Activated CD4-positive, CD25-positive, alpha-beta regulatory T cell treated with anti-CD3 and anti-CD28 coated beads, Interleukin-2, amount 50 U/mL, for 72 hours (primary cell): ENCODE results near the gene NALCN.

Experiments used
- DNase-seq: peaks from one replicate; pipeline ENCODE4 v3.0.0; 2021

Gene NALCN

DNA sequence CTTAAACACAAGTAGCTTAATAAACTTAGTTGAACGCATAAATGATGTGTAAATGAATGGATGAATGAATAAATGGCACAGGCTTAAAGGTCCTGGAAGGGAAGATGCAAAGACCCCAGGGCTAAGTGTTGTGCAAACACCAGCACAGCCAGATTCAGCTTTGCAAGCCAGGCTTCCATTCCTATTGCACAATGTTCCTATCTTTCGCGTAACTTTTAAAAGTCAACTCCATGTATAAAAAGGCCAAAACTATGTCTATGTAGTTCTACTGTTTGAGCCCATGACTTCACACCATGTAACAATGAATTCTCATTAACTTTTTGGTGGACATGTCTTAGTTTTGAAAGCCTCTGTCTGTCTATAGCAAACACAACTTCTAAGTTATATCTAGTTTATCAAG is 226.0 kb downstream of the NALCN start:
- DNase-seq = no peak

DNA sequence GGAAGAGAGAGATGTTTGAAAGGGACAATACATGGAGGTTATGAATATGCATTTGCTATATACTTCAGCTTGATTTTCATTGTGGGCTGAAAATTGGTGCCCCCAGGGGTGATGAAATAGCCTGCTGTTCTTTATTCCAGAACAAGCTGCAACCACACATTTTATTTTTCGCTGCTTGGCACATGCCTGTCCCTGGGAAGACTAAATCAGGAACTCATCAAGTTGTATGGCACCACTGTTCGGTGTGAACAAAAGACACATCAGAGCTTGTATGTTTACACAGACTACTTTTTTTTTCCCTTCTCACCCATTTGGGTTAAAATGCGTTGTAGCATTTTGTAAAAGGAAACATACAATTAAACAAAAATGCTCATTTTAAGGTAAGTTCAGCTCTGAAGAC is 230.7 kb downstream of the NALCN start:
- DNase-seq = no peak

DNA sequence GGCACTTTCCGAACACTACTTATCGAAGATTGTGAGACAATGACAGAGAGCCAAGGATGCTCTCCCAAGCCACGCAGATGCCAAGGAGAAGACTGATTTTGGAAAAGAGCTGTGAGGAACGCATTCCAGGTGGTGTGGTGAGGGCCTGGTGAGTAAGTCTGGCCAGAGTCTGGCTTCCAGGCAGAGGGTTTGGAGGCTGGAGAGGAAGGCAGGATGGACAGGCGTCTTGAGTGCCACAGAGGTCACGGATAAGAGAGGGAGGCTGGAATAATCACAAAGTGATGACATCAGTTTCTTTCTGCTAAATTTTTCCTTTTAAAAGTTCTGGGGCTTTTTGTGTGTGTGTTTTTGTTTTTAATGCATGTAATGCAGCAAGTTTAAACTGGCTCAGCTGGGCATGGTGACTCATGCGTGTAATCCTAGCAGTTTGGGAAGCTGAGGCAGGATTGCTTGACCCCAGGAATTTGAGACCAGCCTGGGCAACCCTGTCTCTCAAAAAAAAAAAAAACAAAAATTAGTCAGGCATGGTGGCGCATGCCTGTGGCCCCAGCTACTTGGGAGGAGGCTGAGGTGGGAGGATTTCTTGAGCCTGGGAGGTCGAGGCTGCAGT is 235.1 kb downstream of the NALCN start:
- DNase-seq = no peak

DNA sequence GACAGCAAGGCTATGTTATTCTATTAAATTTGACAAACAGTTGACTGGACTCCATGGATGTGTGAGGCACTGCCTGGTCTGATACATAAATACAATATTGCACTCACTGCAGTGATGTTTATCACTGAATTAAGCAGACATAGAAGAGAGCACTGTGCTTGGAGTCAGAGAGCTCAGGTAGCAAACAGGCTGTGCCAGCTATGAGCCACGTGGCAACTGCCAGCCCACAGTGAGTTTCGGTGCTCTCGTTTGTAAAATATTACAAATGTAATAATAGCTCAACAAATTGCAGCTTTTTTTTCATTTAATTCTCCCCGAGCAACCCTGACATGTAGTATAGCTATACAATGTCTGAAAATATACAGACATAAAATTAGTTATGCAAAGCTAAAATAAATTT is 237.3 kb downstream of the NALCN start:
- no peak for DNase-seq

DNA sequence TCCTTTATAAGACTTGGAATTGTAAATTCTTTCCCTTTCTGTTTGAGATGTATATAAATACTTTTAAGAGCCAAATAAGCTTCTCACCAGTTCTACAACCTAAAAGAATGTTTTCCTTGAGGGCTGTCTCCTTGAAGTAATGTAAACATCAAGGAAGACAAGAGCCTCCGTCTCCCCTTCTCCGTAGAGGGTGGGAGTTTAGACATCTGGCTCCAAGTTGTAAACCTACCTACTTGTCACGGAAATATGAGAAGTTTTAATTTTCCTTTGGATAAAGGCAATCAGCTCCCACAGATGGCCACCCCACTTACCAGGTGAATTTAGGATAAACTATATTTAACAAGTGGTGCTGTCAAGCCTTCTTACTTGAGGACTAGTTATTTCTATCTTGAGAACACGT is 237.9 kb downstream of the NALCN start:
- DNase-seq = no peak

DNA sequence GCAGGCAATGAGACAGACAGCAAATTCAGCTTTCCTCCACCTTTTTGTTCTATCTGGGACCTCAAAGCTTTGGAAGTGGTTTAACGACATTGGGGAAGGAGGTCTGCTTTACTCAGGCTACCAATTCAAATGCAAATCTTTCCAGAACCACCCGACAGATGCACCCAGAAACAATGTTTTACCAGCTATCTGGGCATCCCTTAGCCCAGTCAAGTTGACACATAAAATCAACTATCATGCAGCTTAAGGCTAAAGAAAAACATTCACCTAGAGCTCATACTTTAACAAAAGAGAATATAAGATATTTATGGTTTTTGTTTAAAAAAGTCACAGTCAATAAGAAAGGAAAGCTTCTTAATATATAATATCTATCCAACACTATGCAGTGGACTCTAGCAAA is 246.0 kb downstream of the NALCN start:
- no peak for DNase-seq

DNA sequence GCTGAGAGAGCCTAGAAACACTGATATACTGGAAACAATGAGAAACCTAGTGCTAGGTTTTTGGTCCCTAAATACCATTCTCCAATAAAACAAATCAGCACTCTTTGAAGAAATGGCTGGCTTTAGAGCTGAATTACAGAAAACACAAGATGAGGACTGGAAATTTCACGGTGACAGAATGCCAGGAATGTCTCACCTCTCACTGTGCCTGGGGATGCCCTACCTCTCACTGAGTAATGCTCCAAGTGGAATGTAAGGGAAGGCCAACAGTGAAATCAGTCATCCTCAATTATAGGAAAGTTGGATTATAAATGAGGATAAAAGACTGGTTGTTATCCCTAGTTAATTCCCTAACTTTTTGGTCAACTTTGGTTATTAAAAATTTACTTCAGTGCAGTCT is 259.0 kb downstream of the NALCN start:
- no peak for DNase-seq

DNA sequence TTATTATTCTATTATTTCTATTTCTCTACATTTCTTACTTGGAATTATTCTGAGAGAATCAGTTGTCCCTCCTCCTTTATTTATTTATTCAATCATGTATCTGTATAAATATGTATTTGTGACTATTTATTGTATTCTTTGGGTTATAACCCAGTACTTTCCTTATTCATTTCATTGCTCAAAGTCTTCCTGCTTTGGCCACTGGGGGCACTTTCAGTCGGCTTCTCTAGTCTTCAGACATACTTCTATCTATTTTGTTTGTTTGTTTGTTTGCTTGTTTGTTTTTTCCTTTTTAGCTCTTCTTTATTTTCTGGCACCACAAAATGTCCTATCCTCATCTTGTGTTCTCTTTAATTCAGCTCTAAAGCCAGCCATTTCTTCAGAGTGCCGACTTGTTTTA is 260.4 kb downstream of the NALCN start:
- DNase-seq = no peak

DNA sequence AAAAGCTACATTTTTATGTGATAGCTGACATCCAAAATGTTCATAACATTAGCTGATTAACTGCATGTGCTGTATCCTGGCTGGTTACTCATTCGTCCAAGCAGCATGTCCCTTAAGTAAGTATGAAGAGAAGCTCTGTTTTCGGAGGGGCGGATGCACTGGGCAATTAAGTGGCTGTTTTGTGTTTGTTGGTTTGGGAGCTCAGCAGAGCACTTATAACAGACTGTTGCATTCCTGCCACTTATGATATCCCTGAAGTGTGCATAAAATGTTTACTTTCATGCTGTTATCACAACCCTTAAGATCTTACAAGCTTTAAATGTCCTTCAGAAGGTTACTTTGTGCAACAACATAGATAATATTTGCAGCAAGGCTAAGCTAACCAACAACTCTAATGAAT is 264.1 kb downstream of the NALCN start:
- no peak for DNase-seq

DNA sequence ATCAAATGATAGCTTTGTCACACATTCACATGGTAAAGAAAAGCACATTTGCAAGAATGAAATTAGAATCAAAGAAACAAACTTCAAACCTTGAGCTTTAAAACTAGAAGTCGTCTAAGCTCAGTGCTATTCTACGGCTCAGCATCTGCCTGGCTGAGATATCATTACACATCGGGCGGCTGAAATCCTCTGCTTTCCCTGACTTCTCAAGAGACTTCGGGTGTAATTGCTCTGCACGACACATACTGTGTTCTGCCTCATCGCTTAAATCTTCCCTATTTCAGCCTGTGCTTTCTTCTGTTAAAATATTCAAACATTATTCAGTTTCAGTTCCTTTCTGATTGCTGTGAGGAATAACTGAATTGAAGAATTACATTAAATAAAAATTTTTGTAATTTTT is 265.3 kb downstream of the NALCN start:
- no peak for DNase-seq

DNA sequence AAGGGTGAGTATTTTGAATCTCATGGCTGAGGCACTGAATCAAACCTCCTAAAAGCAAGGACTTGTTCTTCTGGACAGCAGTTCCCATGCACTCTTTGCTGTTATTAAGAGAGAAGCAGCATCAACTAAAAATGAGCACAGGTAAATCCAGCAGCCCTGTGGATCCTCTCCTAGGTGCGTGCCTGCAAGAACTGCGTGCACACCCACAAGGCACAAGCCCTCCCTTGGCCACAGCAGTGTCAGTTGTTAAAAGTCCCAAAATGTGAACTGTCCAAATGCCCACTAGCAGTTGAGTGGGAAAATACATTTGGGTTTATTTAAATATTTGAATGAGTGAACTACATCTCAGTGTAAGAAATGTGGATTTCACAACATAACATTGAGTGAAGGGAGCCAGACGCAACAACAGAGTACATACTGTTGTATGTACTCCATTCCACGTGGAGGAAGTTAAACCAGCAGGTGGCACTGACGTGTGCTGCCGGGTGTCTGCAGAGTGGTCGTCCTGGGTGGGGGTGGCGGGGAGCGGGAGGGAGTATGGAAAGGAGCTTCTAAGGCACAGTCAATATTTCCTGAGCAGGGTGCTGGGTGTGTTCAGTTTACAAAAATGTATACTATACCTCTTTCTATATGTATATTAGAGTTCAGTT is 266.4 kb downstream of the NALCN start:
- no peak for DNase-seq

DNA sequence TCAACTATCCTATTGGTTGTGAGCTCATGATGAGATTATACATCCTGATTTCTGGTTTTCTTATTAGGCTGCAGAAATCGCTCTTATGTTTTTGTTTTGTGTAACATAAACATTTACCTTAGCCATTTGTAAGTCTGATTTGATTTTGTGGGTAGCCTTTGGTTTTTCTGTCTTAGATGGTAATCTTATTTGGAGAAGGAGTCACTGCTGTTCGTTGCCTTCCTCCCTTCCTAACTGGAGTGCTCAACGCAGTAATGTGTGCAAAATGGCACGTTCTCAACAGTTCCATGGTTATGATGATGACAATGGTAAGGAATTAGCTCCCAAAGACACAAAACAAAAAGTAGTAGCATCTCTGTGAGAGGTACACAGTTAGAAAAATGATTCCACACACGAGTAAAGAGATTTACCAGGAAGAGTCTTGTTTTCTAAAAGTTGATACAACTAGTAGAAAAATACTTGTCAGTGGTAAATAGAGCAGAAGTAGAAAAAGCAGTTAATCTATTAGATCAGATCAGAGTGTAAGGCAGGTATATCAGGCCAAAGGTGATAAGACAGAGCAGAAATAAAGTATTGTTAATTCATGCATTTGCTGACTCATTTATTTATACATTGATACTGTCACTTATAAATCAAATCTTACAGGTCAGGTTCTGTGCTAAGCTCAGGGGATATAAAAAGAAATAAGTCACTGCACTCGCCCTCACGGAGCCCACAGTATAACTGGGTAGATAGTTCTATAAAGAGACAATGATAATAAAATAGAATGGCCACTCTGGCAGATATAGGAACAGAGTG is 270.0 kb downstream of the NALCN start:
- DNase-seq = no peak

DNA sequence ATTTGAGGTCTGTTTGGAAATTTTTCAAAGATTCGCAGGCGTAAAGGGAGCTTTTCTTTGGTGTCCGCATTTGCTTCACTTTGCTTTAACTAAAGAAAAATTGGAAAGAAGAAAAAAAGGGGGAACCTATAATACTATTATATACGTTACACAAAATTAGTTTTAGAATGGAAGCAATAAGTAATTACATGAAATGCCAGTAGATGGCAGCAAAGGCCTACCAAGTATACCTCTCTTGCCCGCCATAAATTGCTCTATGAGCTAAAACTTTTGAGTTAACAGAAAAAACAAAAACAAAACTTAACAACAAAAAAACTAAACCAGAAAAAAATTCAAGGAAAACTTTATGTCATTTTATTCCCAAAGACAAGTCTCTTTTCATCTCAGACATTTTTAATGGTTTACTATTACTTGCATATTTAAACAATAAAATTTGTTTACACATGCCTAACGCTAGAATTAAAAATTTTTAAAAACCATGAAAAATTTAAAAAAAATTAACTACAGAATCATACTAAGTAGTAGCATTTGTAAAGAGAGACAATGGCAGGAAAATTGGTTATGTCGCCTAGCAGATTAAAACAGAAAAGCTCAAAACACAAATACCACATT is 271.4 kb downstream of the NALCN start:
- no peak for DNase-seq

DNA sequence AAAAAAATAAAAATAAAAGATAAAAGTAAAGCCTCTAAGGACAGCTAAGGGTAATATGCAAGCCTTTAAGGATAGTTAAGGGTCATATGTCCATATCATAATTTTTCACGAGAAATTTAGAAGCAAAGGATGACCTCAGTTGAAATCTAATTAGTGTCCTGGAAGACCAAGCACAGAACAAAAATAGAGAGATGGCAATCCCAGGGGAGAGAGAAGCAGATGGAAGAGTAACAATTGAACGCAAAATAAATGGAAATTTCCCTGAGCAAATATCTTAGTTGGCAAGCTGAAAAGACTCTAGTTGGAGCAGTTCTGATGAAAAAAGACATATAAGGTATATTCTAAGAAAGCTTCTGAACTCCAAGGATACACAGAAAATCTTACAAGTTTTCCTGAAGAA is 275.4 kb downstream of the NALCN start:
- DNase-seq = no peak

DNA sequence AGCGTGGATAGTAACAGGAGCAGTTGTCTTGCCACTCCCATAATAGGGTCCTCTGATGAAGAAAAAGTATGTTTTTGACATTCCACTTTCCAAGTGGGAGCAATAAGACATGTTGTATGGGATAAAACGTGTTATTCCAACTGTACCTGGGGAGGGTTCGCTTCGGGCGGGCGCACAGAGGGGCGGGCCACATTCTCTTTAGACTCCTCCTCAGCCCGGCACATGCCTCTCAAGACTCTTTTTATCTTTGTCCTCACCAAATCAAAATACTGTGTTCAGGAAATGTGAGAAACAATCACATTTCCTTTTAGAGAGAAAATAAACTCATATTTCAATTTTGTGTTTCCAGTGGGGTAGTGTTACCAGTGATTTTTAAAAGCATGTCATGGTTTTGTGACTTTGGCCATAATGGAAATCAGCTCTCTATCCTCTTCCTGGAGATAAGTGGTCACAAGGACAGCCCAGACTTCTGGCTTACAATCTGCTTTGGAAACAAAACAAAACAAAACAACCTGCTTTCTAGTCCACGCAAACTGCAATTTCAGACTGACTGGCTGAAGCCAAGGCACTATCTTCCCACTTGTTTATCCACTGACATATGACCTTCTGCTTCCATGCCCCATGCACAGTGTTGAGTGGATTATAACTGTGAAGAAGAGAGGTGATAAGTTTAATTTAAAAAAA is 276.1 kb downstream of the NALCN start:
- DNase-seq = no peak

DNA sequence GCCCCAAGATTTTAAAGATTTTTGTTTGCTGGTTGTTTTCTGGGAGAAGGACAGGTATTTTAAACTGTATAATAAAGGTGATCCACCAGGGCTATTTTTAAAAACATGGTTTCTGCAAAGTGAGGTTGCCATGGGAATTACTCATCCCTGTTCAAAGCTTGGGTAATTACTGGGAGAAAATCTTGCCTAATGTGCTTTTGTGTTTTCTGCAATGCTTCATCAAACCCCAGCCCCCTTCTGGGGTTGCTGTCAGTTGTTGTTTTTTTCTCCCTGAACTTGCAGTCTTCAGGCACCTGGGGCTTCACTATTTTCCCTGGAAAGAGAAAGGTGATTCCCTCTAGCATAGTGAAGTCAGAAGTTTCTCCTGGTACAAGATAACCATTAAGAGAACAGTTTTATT is 277.2 kb downstream of the NALCN start:
- no peak for DNase-seq

DNA sequence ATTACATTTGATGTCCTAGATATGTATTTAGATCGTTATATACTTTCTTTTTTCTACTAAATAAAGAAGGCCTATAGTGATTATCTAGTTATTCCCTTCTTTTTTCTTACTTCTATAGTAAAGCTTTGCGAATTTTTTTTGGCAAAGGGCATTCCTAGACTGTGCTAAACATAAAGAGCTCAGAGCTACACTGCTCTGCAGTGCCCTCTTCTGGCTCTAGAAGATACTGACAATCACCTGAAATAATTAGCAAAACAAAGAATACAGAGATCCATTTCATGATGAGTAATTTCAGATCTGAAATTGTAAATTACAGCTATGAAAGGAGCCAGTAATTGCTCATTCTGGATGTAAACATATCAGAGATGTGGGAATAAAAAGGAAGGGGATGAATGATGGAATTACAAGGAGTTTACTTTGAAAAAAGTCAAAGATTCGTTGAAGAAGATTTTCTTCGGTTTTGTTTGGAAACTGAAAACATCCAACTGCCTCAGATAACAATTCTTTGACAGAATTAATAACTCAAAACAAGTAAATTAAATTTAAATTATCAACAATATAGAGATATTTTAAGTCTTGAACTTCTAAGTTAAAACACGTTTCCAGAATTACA is 288.5 kb downstream of the NALCN start:
- DNase-seq = no peak

DNA sequence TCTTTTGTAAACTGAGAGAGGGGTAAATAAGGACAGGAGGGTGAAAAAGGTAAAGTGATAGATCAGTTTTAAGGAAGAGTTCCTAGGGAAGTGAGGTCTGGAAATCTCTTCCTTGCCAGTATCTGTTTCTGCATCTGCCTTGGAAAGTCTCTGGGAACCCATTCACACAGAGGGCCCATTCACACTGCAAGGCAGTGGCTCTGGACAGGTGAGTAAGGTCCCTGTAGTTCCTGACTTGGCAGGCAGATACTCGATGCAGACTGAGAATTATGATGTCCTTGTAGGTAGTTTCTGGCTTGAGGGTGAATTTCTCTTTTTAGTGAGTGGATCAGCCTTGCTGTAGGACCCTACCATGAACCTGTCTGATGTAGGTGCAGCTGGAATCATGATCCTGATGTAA is 293.3 kb downstream of the NALCN start:
- DNase-seq = no peak

DNA sequence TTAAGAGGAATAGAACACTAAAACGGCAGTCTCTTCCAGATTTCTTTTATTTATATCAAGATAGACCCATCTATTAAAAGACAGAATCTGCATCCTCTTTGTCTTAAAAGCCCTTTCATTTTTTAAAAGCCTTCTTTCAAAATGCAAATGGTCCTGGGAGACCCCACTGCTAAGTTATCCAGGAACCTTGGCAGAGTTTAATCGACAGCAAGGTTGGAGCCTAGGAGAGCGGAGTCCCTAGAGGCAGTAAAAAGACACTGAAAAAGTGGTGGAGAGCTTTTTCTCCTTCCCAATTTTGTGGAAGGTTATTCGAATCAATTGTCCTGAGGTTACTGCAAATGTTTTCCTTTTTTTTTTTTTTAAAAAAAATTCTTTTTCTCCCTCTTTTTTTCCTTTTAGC is 294.7 kb downstream of the NALCN start:
- DNase-seq = no peak

DNA sequence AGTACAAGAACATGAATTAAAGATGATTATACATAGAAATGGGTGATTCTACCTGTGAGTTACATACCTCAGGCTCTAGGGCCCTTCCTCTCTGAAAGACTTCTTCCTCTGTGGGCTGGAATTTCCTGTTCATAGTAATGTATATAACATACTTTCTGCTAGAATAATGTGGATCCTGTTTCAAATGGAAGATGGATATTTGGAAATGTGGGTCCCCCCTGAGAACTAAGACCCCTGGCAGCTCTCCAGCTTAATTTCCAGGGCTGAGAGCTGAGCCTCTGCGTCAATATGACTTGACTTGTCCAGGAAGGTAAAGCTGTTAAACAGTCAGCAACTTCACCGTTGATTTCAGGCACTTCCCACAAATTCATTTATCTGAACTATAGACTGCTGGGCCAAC is 296.3 kb downstream of the NALCN start:
- DNase-seq = no peak

DNA sequence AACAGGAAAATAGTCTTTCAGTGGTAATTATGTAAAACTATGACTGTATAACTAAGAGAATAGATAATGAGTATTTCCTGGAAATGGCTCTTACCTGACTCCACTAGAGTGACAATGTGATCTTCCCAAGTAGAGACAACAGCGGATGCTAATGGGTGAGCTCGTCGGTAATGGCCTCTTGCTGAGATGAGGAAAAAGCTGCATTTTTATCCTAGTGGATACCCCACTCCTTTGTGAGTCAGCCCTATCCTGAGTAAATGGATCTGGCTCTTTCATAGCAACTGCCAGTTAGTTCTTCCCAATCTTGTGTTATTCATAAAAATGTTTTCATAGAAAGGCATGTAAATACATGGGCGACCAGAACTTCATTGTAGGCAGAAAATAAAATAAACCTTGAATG is 299.5 kb downstream of the NALCN start:
- DNase-seq = no peak

DNA sequence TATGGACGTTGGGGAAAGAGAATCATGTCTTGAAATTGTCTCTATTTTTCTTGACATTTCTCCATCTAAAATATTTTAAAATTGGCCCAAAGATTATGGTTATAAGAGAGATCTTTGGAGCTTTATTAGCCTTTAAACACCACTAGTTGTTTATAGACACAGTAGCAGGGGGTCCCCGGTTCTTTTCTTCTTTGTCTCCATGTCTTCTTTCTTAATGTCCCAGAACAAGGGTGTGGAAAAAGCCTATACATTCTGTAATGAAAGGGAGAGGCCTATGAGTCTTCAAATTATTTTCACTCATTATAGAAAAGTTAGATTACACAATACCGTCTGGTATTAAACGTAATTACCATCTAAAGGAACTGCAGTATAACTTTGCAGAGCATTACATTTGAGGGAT is 300.0 kb downstream of the NALCN start:
- no peak for DNase-seq

DNA sequence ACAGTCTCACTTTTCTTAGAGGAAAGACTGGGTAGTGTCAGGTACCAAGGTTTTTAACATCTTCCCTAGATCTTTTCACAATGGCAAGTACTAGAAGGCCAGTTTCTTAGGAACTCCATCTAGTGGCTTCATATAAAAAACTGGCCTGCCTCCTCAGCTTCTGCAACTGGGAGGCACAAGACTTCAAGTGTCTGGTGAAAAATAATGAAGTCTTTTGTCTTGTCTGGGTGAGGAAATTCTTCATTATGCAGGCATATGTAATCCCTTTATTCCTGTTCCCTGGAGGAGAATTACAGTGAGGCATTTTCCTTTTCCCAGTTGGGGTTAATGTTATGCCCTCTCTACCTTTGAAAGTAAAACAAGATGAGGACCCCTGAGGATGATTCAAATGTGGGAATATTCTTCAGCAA is 300.5 kb downstream of the NALCN start:
- no peak for DNase-seq
